CD4-positive, alpha-beta T cell treated with Interleukin-6 for 4 hours (primary cell): ENCODE results near the gene CCL11.

ENCODE experiments used
- DNase-seq: peaks from one replicate; pipeline ENCODE4 v3.0.0-alpha.2; 2020; ENCODE audit warnings: mixed read lengths

The CCL11 gene

DNA sequence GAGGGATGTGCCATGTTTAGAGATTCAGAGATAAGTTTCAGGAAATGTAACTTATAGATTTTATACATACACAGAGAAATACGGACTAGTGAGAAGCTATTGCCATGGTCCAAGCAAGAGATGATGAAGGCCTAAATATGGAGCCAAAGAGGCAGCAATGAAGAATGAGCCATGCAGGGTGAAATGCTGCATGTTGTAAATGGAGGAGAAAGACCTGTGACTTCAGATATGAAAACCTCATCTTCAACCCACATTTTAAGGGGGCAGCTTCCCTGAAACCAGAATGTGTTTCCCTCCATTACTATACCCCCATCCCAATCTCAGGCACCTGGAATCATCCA is 27.6 kb upstream of the CCL11 start:
- no peak for DNase-seq

GRCh38 chr17:34259146-34259545 is 26.4 kb upstream of the CCL11 start:
- no peak for DNase-seq

- DNase-seq, result no peak
These were observed 24.7 kb upstream of the CCL11 start for GRCh38 chr17:34260861-34261260.

DNA sequence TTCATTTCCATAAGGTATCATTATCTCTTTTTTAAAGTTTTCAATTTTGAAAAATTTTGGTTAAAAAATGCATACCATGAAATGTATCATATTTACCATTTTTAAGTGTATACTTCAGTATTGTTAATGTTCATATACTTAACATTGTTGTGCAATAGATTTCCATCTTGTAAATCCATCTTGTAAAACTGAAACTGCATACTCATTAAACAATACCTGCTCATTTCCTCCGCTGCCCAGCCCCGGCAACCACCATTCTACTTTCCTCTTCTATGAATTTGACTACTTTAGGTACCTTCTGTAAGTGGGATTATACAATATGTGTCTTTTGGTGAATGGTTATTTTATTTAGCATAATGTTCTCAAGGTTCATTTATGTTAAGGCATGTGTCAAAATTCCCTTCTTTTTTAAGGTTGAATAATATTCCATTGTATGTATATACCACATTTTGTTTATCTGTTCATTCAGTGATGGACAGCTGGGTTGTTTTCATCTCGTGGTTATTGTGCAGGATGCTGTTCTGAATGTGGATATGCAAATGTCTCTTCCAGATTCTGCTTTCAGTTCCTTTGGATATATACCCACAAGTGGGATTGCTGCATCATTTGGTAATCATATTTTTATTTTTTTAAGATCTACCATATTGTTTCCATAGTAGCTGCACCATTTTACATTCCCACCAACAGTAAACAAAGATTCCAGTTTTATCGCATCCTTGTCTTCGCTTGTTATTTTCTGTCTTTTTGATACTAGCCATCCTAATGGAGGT is 23.8 kb upstream of the CCL11 start:
- no peak for DNase-seq

- no peak for DNase-seq
These were observed 19.8 kb upstream of the CCL11 start for GRCh38 chr17:34265711-34266110.

DNA sequence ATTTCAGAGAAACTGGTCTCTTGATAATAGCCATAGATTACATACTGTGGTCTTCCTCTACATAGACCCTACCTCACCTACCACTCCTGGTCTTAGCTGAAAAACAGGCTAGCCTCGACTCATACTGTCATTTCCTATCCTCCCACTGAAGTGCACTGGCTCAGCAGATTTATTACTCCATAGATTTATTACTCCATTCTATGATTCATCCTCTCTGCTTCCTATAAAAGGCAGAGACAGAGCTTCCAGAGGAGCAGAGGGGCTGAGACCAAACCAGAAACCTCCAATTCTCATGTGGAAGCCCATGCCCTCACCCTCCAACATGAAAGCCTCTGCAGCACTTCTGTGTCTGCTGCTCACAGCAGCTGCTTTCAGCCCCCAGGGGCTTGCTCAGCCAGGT is 15.6 kb upstream of the CCL11 start, which contains the start of gene CCL7:
Gene CCL7, plus strand, starts transcription at position 253 of the 400 bp plus-strand sequence. Its CDS starts 70 bp downstream, at position 323.
- no peak for DNase-seq

- DNase-seq, result no peak
These were observed 9.7 kb upstream of the CCL11 start for GRCh38 chr17:34275881-34276280.

DNA sequence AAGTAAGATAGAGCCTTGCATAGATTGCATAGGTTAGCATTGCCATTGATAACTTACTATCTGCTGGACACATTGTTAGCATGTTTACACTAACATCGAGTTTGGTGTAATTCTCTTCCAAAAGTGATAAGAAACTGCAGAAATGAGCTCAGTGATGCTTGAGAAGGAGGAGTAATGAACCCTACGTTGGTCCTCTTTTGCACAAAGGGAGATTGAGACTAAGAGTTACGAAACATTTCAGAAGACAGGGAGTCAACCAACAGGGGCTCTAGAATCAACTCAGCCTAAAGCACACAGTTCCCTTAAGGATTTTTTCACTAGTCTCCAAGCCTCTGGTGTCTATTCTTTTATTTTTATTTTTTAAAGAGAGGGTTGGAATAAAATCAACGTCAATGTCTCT is 8.7 kb upstream of the CCL11 start:
- no peak for DNase-seq

DNA sequence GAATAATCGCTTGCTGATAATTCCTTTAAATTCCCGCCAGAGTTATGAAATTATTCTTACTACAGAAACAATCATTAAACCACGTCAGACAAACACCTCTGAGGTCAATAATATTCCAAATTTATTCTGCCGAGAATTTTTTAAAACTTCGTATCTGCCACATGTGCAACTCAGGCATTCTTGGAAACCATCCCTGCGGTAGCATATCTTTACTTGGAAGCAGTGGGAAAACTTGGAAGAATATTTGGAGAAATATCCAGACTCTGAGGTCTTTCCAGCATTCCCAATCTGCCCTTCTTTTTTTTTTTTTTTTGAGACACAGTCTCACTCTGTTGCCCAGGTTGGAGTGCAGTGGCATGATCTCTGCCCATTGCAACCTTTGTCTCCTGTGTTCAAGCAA is 2.0 kb upstream of the CCL11 start:
- DNase-seq, result no peak

DNA sequence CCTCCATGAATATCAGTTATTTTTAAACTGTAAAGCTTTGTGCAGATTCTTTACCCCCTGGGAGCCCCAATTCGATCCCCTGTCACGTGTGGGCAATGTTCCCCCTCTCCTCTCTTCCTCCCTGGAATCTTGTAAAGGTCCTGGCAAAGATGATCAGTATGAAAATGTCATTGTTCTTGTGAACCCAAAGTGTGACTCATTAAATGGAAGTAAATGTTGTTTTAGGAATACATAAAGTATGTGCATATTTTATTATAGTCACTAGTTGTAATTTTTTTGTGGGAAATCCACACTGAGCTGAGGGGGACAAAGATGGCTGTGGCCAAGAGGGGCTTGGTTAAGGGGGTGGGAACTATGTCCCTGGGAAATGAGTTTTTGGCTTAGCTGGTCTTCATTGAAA is 2.3 kb downstream of the CCL11 start:
- no peak for DNase-seq

GRCh38 chr17:34290586-34290985 is 5.0 kb downstream of the CCL11 start:
- no peak for DNase-seq

GRCh38 chr17:34291721-34292348 is 6.3 kb downstream of the CCL11 start:
- no peak for DNase-seq

DNA sequence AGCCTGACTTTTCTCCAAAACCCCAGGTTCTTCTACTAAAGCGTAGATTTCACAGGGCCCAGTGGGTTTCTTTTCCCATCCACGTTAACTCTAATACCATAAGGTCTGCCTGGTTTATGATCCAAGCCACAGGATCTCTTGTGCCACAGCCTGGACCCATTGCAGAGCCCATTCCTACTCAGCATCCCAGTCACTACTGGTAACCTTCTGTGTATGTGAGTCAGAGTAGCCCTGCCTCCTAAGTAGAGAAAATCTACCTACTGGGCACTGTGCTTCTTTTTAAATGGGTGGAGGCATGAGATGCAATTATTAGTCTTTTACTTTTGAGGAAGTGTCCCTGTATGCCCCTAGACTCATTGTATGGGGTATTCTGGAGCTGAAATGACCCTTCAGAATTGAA is 13.5 kb downstream of the CCL11 start:
- DNase-seq, result no peak

GRCh38 chr17:34299956-34300577 is 14.5 kb downstream of the CCL11 start:
- no peak for DNase-seq

DNA sequence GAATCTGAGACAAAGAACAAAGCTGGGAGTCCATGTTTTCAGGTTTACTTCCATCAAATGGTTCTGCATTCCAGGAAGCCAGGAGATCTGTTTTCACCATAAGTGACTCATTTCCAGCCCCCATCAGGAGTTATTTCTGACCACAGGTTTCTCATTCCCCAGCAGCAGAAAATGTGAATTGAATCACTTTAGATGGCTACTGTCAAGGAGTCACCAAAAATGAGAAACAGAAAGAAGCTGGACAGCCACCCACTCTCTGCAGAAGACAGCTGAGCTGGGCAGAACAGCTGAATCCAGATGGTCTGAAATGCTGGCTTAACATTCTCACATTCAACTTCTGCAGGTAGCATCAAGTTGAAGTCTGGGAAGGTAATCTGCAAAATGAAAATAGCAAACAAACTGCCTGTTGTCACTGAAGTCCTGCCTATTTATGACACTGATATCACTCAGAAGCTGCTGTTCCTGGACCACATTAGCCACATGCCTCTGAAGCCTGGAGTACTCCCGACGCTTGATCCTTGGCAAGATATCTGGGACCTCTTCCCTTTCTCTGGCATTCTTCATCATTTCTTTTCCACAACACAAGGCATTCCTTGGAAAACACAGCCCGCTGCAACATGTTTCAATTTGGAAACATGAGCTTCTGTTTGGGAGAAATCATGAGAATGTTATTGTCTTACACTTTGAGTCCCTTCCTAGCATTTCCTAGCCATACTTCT is 15.3 kb downstream of the CCL11 start:
- DNase-seq, result no peak

DNA sequence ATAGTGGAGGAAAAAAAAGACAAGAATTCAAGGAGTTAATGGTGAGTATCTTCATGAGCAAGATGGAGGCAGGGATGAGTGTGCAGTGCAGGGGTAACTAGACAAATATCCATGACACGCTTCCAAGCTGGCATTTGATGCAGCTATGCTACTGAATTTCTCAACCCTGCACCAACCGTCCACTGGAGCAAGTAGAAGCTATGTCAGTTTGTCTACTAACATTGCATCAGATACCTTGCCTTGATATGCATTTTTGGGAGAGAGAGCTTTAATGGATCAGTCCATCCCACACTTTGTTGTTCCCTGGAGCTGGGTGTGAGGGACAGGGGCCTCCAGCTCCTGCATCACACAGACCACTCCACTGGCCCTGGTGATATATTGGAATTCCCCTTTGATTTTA is 16.4 kb downstream of the CCL11 start:
- no peak for DNase-seq

DNA sequence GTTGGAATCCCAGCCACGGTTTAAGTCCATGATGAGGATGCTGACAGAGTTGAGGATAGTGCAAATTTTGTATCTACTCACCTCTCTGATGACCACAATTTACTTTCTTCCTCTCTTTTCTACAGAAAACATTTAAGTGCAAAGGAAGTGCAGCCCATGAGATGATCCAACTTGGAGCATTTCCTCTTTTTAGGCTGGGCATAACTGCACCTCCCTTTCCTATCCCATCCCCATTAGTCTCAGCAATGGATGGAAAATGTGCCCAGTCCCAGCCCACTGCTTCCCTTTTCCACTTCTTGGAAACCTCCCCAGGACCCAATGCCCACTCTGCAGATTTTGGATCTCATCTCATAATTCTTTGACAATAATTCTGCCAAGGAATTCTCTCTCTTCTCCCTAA is 17.1 kb downstream of the CCL11 start:
- DNase-seq, result no peak

DNA sequence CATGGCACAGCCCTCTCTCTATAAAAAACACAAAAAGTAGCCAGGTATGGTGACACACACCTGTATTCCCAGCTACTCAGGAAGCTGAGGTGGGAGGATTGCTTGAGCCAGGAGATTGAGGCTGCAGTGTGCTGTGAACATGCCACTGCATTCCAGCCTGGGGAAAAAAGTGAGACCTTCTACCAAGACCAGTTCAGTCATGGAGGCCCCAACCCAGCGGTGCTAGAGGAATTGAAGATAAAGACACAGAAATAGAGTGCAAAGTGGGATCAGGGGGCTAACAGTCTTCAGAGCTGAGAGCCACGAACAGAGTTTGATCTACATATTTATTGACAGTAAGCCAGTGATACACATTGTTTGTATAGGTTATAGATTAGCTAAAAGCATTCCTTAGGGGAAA is 18.1 kb downstream of the CCL11 start:
- no peak for DNase-seq

DNA sequence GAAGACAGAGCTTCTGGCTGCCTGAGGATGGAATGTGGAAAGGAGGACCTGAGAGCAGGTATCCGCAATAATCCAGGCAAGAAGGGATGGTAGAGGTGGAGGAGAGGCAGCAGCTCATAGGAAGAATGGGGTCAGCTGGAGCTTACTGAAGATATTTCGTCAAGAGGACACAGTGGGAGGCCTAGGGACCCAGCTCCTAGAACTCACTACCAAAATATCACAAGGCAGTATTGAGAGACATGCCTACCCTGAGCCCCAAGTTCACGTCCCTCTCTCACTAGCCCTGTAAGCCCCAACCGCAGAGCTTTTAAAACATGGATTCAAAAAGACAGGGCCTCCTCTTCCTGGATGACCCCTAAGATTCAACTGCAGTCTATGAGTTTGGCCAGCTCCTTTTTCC is 19.5 kb downstream of the CCL11 start:
- DNase-seq, result no peak

GRCh38 chr17:34305606-34306005 is 20.1 kb downstream of the CCL11 start:
- DNase-seq, result no peak

DNA sequence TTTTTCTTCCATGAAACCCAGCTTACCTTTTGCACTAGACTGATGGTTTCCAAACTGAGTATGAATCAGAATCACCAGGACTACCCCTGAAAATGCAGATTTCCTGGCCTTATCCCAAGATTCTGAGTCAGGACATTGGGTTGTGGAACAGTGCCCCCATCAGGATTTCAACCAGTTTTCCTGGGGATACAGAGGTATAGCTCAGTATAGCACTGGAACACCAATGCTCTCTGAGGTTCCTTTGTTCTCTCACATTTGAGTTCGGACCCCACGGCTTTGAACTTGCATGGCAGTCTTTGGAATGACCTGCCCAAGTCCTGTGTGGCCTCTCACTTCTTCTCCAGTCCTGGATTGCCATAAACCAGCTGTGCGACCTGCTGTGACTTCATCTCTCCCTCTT is 20.9 kb downstream of the CCL11 start:
- no peak for DNase-seq

DNA sequence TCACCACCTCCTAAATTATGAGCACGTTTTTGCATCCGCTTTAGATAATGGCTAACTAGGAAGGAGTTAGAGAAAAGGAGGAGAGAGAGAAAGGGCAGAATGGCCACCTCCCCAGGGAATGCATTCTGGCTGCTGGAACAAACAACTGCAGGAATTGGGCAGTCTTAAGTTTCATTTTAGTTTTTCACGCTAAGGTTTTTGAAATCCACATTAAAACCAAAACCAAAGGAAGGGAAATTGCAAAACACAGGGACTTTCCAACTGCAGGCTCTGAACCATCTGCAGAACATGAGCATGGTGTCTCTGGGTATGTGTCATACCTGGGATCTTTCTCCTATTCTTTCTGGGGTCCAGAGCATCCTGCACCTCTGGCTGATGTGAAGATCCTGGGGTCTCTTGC is 21.6 kb downstream of the CCL11 start:
- DNase-seq, result no peak

GRCh38 chr17:34308371-34308770 is 22.8 kb downstream of the CCL11 start:
- DNase-seq, result no peak

- no peak for DNase-seq
These were observed 25.7 kb downstream of the CCL11 start for GRCh38 chr17:34311291-34311690.
